HG03442 (cell line): Measurements from ENCODE around the gene KCNJ18.
"Not testable (repeated sequence)": the region's sequence is repeated elsewhere in the genome, so short reads cannot be mapped to it uniquely, and the experiment has no call there.

Source experiments
- ATAC-seq: cut with Tn5 transposase; IDR thresholded peaks from one replicate; pipeline ENCODE4 v1.9.1; 2021; ENCODE audit warnings: mild to moderate bottlenecking, moderate library complexity; ENCODE audit not compliant: unreplicated experiment

KCNJ18 gene

DNA sequence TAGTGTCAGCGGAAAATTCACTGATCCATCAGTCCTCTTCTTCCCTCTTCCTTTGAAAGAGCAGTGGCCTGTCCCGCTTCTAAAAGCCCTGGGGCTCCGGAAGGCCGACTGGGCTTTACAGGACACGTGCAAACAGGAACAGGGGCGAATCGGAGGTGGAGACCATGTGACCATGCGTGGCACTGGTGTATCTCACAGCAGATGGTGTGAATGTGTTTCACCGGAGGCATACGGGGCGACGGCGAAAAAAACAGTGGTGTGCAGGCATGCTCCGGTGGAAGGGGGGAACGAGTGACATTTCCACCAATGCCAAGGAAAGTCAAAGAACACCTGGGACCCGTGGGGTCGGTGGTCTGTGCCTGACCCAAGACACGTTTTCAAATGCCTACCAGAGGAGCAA lies 8.4 kb upstream of the KCNJ18 start:
- ATAC-seq: not testable (repeated sequence)

DNA sequence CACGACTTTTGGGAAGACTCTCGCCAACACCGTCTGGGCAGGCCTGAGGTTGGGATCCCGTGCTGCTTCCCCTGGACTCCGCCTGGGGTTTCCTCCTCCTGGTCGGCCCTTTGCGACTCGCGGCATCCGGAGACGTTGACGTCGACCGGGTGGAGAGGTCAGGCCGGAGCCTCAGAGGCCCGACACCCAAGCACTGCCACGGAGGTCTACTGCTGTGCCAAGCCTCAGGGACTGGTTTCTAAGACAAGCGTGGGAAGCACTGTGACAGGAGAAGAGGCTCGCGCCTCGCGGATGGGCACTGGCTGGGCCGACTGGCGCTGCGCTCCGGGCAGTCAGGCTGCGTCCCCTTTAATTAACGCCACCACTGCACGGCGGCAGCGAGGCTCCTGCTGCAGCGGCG lies 7.9 kb upstream of the KCNJ18 start:
- ATAC-seq: not testable (repeated sequence)

DNA sequence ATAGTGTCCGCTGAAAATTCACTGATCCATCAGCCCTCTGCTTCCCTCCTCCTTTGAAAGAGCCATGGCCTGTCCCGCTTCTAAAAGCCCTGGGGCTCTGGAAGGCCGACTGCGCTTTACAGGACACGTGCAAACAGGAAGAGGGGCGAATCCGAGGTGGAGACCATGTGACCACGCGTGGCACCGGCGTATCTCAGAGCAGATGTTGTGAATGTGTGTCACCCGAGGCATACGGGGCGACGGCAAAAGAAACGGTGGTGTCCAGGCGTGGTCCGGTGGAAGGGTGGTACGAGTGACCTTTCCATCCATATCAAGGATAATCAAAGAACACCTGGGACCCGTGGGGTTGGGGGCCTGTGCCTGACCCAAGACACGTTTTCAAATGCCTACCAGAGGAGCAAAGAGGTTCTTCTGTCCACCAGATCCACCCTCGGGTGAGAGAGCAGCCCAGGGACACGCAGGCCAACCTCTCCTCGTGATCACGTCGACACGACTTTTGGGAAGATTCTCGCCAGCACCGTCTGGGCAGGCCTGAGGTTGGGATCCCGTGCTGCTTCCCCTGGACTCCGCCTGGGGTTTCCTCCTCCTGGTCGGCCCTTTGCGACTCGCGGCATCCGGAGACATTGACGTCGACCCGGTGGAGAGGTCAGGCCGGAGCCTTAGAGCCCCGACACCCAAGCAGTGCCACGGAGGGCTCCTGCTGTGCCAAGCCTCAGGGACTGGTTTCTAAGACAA lies 7.1 kb upstream of the KCNJ18 start:
- not testable (repeated sequence) for ATAC-seq

DNA sequence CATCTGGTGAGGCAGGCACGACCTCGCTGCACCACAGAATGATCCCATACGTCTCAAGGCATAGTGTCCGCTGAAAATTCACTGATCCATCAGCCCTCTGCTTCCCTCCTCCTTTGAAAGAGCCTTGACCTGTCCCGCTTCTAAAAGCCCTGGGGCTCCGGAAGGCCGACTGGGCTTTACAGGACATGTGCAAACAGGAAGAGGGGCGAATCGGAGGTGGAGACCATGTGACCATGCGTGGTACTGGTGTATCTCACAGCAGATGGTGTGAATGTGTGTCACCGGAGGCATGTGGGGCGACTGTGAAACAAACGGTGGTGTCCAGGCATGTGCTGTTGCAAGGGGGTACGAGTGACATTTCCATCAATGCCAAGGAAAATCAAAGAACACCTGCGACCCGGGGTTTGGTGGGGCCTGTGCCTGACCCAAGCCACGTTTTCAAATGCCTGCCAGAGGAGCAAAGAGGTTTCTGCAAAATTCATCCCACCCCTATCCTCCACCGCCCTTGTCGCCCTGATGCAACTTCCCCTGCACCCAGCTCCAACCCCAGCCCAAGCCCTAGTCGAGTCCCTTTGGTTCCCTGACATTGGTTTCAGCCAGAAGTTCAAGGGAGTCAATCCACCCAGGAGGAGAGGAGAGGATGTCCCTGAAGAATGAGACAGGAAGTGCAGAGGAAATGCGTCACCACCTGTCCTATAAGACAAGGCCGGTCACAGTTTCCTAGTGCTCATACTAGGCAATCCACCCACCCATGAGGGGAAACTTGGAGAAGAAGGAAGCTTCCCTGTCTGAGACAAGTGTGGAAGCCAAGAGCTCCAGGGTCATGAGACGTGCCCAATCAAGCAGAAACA lies 5.9 kb upstream of the KCNJ18 start:
- ATAC-seq: no peak

- no peak for ATAC-seq
Measured at GRCh38 chr17:21687136-21687953, 5.0 kb upstream of the KCNJ18 start.

DNA sequence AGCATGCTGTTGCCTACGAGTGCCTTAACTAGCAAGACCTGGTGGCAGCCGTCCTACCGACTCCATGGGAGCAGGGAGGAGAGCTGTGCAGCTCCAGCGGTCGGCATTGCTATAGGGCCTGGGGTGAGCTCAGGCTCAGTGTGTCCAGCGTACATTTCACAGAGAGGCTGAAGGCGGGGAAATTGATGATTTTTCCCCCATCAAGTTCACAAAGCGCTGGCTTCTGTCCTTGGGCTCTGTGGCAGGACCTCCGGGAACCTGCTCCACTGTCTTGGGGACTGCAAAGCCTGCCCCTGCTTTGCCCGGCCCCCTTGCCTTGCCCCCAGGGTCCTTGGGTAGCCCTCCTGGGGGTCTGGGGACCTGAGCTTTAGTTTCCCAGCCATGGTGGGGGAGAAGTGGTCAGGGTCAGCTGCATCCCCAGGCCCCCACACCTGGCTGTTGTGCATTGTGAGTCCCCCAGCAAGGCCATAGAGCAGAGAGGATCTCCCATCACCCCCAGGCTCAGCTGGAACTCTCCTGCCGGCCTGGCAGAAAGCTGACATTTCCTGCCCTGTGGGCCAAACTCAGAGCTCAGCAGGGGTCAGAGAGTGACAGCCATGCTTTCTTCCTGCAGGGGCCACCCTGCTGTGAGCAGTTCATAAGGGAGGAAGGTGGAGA lies 3.9 kb upstream of the KCNJ18 start:
- ATAC-seq: no peak

DNA sequence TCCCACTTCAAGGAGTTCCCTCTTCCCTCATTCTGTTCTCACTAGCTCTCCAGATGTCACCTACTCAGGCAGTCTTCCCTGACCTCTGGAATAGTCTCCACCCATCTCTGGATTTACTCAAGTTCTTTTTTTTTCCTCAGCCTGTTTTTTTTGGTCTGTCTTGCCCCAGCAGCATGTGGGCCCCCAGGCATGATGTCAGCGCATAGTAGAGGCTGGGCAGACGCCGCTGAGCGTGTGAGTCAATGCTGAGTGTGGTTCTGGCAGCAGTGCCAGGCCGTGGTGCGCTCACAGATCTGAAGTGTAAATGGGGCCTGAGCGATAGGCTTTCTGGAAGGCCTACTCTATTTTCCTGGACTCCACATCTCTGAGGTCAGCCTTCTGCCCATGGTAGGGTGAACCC lies 2.7 kb upstream of the KCNJ18 start:
- ATAC-seq: no peak

DNA sequence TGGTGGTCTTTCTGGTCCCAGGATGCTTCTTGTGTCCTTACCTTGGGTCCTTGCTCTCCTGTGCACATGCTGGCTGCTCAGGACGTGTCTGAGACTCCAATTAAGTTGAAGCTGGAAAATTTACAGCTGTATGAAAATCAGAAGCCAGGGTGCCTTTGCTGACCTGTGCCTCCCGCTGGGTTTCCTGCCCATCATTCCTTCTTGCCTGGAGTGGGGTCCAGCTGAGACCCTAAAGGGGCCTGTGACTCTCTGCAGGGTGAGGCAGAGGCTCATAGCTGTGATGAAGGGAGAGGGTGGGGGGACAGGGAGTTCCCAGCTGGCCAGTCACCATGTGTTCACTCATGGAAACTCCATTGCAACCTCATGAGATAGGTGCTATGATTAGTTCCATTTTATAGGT lies 1.5 kb upstream of the KCNJ18 start:
- not testable (repeated sequence) for ATAC-seq

DNA sequence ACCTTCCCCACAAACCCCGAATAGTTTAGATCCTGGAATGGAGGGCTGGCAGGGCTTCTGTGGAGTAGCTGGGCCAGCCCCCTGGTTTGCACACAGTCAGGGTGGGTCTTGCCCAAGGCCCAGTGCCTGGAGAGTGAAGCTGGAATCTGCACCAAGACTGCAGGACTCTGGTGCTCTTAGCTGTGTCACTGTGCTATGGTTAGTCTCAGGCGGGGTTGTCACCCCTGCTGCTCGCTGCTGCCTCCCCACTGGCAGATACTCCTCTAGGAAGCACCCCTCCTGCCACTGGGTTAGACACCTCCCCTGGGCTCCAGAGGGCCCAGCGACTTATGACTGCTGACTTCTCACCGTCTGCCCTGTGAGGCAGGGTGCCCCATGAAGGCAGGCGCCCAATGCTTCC lies 842 bp upstream of the KCNJ18 start:
- ATAC-seq: not testable (repeated sequence)

DNA sequence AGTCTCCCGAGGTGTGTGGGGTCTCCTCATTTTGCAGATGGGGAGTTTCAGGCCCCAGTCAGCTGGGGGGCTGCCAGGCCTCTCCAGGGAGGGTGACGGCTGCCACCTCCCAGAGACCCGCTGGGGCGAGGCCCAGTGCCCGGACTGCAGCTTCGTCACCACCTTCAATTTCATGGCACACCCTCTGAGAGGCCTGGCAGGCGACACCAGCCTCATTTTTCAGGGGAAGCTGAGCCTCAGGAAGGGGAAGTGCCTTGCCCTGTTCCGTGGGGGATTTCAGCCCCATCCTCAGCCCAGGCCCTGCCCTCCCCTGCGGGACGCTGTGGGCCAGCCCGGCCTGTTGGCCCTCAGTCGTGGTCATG lies 362 bp downstream of the KCNJ18 start:
- ATAC-seq: not testable (repeated sequence)

- ATAC-seq: not testable (repeated sequence)
Measured at GRCh38 chr17:21693391-21693796, 1.1 kb downstream of the KCNJ18 start.

DNA sequence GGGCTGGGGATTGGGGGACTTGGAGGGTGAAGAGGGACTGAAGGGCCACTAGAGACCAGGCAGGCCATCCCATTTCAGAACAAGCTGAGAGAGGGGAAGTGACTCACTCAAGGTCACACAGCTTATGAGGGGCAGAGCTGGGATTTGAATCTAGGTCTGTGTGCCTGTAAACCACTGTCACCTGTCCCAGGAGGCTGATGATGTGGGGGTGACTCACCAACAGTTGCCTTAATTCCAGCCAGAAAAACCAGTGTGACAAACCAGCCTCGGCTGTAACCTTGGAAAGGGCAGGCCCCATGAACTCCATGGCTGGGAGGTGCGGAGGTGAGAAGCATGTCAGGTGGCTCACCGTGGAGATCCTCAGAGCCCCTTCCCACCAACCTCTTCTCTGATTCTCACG lies 1.6 kb downstream of the KCNJ18 start:
- ATAC-seq: not testable (repeated sequence)

DNA sequence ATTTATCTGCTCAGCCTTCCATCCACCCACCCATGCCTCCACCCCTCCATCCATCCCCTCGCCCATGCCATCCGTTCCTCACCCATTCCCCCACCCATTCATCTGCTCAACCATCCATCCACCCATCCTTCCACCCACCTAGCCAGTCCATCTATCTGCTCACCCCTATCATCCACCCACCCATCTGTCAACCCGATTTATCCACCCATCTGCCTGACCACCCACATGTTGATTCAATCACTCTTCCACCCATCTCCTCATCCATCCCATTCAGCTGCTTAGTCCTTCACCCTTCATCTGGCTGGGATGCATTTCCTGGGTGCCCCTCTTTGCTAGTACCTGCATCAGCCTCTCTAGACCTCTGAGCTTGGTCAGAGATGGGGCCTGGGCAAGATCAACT lies 3.9 kb downstream of the KCNJ18 start:
- ATAC-seq: not testable (repeated sequence)

DNA sequence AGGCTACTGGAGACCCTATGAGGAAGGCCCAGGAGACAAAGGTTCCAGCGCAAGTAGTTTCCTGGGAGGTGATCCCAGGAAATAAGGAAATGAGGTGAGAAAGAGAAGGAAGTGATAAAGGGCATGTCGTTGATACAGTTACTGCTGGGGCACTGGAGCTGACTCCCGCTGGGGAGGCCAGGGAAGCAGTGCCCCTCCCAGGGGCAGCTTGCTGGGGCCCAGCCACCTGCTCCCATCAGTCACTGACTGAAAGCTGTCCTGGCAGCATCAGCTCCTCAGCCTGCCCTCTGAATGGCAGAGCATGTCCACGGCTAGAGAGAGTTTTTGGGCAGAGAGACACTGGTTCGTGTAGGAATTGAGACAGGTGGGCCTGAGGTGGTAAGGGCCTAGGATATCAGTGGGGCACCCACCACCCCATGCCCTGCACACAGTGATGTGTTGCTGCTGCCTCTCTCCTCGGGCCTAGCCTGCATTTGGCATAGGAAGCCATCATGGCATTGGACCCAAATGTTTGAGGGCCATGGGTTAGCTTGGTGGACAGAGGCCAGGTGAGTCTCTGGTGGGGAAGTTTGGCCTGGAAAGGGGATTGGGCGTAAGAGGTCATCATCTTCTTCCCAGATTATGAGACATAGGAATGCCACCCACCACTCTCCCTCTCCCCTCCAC lies 4.7 kb downstream of the KCNJ18 start:
- ATAC-seq: not testable (repeated sequence)

DNA sequence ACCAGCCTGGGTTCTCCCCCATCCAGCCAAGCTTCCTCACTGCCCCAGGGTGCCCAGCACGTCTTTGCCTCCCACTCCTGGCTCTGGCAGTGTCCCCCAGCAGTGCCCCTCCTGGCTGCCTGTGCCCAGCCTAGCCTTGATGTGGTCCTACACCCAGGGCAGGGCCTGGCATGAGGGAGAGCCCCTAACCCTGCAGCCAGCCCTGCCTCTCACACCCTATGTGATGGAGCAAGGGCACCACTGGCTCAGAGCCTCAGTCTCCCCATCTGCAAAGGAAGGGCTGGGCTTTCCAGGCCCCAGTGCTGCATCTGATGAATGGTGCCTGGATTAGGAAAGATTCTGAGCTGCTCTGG lies 5.2 kb downstream of the KCNJ18 start:
- ATAC-seq: not testable (repeated sequence)

GRCh38 chr17:21698437-21699075 lies 6.2 kb downstream of the KCNJ18 start:
- not testable (repeated sequence) for ATAC-seq

GRCh38 chr17:21699124-21699523 lies 6.8 kb downstream of the KCNJ18 start:
- not testable (repeated sequence) for ATAC-seq

- not testable (repeated sequence) for ATAC-seq
Measured at GRCh38 chr17:21699573-21700236, 7.4 kb downstream of the KCNJ18 start.

DNA sequence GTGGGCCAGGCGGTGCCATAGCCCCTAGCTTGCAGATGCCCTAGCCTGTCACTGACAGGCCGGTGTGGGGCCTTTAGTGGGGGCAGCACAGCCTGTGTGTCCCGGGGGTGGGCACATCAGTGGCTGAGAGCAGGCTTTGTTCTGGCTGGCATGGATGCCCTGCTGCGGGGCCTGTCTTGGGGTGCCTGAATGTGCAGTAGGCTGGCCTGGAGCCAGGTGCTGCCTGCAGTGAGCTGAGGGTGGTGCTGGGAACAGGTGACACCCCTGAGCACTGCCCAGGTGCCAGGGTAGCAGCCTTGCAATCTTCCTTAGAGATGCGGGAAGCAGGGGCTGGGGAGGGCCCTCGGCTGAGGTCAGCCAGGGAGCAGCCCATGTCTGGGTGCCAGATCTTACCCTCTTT lies 8.8 kb downstream of the KCNJ18 start:
- not testable (repeated sequence) for ATAC-seq
